GM12878 (cell line): ENCODE data around the gene S100B. TPM values are rescaled to one million over a fixed set of nuclear protein-coding genes. Genes with fewer than 3 reads are reported as not detected.

ENCODE experiments used
- CHD1 ChIP-seq: IDR thresholded peaks from 2 replicates; pipeline ENCODE4 v1.6.1; 2012; ENCODE audit warnings: low read depth, low read length, improper control_type of control experiment
- EZH2 ChIP-seq: IDR thresholded peaks from 2 replicates; pipeline ENCODE4 v1.6.1; 2012; ENCODE audit warnings: low read depth, mild to moderate bottlenecking, control low read depth, inconsistent platforms, low read length, borderline replicate concordance; ENCODE audit not compliant: control insufficient read depth
- GATAD2B ChIP-seq: fragments of 450-650 bp; conservative IDR thresholded peaks from 2 replicates; pipeline ENCODE4 v1.6.1; 2017; ENCODE audit warnings: low read depth, mild to moderate bottlenecking, moderate library complexity
- IRF4 ChIP-seq: IDR thresholded peaks from 2 replicates; pipeline ENCODE4 v1.6.1; 2011; ENCODE audit warnings: low read depth, low read length
- MXI1 ChIP-seq: fragments of 150-350 bp; IDR thresholded peaks from 2 replicates; pipeline ENCODE4 v1.6.1; 2011; ENCODE audit warnings: low read depth, mild to moderate bottlenecking, inconsistent platforms, low read length, improper control_type of control experiment
- NRF1 ChIP-seq: conservative IDR thresholded peaks from 2 replicates; pipeline ENCODE4 v1.6.1; 2011; ENCODE audit warnings: mild to moderate bottlenecking, low read depth, low read length, improper control_type of control experiment
- POLR2AphosphoS2 ChIP-seq: IDR thresholded peaks from 2 replicates; pipeline ENCODE4 v1.6.1; 2011; ENCODE audit warnings: low read depth, mild to moderate bottlenecking, low read length, improper control_type of control experiment, moderate library complexity
- POLR2AphosphoS5 ChIP-seq: IDR thresholded peaks from 2 replicates; pipeline ENCODE4 v1.6.1; 2011; ENCODE audit warnings: mild to moderate bottlenecking, low read length, inconsistent platforms
- RCOR1 ChIP-seq: conservative IDR thresholded peaks from 2 replicates; pipeline ENCODE4 v1.6.1; 2012; ENCODE audit warnings: low read depth, low read length, improper control_type of control experiment
- STAT1 ChIP-seq: fragments of 450-650 bp; conservative IDR thresholded peaks from 2 replicates; pipeline ENCODE4 v1.6.1; 2014; ENCODE audit warnings: antibody characterized with exemption, mild to moderate bottlenecking
- SUPT20H ChIP-seq: IDR thresholded peaks from 2 replicates; pipeline ENCODE4 v1.6.1; 2011; ENCODE audit warnings: low read depth, mild to moderate bottlenecking, low read length, moderate library complexity, borderline replicate concordance; ENCODE audit not compliant: control insufficient read depth
- ZNF217 ChIP-seq: fragments of 450-650 bp; IDR thresholded peaks from 2 replicates; pipeline ENCODE4 v1.6.1; 2017; ENCODE audit warnings: antibody characterized with exemption, mild to moderate bottlenecking
- ZZZ3 ChIP-seq: IDR thresholded peaks from 2 replicates; pipeline ENCODE4 v1.6.1; 2011; ENCODE audit warnings: low read depth; ENCODE audit not compliant: control insufficient read depth, insufficient read length
- polyA plus RNA-seq, 11 experiments: library from polyadenylated mRNA; depleted of rRNA in 4 of 11; unstranded in 6 of 11; stranded (reverse) in 5 of 11; fragments of >200 nt; fragmentation: Nextera tagmentation in 4 of 11; fragmentation: Illumina TruSeq in 1 of 11; extraction: Ambion mirVana in 4 of 11; extraction: Trizol in 1 of 11; gene quantifications; 1 replicate in 1 of 11; 2 replicates in 10 of 11; pipeline versions ENCODE4 v1.2.1 to v1.2.3, GENCODE V29; 2011 to 2016; ENCODE audit warnings: inconsistent platforms in 2 of 11, missing spikeins in 2 of 11, low read depth in 1 of 11
- total RNA-seq, 4 experiments: library from RNA; depleted of rRNA in 3 of 4; stranded (reverse); fragments of >200 nt in 3 of 4; fragmentation: Illumina TruSeq in 1 of 4; extraction: Trizol in 1 of 4; gene quantifications; 2 replicates each; pipeline versions ENCODE4 v1.2.1 to v1.2.3, GENCODE V29; 2013 to 2021
- TF ChIP-seq, protein P1 (sequence below): fragments of 450-650 bp; formaldehyde crosslinking; IDR thresholded peaks from 2 replicates; pipeline ENCODE4 v1.4.0; 2022; ENCODE audit warnings: mild to moderate bottlenecking, moderate library complexity
- TF ChIP-seq, protein P2 (sequence below): fragments of 450-650 bp; IDR thresholded peaks from 2 replicates; pipeline ENCODE4 v1.6.1; 2016; ENCODE audit warnings: mild to moderate bottlenecking
- TF ChIP-seq, protein P3 (sequence below): fragments of 450-650 bp; IDR thresholded peaks from 2 replicates; pipeline ENCODE4 v1.6.1; 2017; ENCODE audit warnings: mild to moderate bottlenecking, moderate library complexity
- TF ChIP-seq, protein P4 (sequence below): fragments of 450-650 bp; IDR thresholded peaks from 2 replicates; pipeline ENCODE4 v1.6.1; 2017; ENCODE audit warnings: antibody characterized with exemption, mild to moderate bottlenecking, moderate library complexity

Gene S100B
- total and polyA plus RNA-seq, 10 of the 15 experiments (the other 5 are each of a cell fraction or from before 2014, with no cell fraction given): 0.11 to 0.22 TPM; not detected in 8

DNA sequence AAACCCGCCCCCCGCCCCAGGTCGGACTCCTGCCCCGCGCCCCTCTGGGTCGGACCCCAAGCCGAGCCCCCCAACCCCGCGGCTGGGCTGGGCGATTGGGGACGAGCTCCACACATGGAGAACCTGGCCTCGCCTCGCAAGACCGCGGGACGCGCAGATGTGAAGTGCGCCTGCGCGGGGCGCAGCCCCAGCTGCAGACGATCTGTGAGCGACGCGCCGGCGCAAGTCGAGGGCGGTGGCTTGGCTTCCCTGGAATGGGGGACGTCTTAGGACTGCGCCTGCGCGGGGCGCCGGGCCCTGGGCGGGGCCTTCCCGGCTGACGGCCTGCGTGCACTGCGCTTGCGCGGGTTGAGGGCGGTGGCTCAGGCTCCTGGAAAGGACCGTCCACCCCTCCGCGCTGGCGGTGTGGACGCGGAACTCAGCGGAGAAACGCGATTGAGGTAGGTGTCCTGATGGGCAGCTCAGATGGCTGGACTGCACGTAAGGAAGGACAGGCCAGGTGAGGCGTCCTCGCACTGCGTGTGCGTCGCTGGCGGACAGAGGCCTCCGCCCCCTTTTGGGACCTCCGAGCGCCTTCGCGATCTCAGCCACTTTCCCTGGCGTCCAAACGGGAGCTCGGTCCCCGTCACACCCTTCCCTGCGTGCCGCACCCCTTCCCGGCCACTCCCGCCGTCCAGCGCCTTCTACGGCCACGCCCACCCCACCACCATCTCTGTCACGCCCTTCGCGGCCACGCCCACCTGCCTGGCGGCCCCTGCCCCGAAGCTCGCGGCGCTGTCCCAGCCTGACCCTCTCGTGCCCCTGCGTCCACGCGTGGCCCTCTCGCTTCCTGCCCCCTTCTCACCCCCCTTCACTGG is 30.7 kb upstream of the S100B start, which contains the start of gene PRMT2 (continued):
- TF ChIP-seq, protein P1, sequence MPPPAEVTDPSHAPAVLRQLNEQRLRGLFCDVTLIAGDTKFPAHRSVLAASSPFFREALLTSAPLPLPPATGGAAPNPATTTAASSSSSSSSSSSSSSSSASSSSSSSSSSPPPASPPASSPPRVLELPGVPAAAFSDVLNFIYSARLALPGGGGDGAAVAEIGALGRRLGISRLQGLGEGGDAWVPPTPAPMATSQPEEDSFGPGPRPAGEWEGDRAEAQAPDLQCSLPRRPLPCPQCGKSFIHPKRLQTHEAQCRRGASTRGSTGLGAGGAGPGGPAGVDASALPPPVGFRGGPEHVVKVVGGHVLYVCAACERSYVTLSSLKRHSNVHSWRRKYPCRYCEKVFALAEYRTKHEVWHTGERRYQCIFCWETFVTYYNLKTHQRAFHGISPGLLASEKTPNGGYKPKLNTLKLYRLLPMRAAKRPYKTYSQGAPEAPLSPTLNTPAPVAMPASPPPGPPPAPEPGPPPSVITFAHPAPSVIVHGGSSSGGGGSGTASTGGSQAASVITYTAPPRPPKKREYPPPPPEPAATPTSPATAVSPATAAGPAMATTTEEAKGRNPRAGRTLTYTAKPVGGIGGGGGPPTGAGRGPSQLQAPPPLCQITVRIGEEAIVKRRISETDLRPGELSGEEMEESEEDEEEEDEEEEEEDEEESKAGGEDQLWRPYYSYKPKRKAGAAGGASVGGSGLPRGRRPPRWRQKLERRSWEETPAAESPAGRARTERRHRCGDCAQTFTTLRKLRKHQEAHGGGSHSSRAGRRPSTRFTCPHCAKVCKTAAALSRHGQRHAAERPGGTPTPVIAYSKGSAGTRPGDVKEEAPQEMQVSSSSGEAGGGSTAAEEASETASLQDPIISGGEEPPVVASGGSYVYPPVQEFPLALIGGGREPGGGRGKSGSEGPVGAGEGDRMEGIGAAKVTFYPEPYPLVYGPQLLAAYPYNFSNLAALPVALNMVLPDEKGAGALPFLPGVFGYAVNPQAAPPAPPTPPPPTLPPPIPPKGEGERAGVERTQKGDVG (CRISPR knock-in tag): no peak
- peak; percentile 86; the same call in 1 of the 2 replicates for TF ChIP-seq GATAD2B
- no peak for TF ChIP-seq ZNF217
- no peak for TF ChIP-seq MXI1
- no peak for TF ChIP-seq SUPT20H
- TF ChIP-seq, protein P2, sequence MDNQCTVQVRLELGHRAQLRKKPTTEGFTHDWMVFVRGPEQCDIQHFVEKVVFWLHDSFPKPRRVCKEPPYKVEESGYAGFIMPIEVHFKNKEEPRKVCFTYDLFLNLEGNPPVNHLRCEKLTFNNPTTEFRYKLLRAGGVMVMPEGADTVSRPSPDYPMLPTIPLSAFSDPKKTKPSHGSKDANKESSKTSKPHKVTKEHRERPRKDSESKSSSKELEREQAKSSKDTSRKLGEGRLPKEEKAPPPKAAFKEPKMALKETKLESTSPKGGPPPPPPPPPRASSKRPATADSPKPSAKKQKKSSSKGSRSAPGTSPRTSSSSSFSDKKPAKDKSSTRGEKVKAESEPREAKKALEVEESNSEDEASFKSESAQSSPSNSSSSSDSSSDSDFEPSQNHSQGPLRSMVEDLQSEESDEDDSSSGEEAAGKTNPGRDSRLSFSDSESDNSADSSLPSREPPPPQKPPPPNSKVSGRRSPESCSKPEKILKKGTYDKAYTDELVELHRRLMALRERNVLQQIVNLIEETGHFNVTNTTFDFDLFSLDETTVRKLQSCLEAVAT: no peak; the same call in 1 of the 2 replicates
- TF ChIP-seq, protein P3, sequence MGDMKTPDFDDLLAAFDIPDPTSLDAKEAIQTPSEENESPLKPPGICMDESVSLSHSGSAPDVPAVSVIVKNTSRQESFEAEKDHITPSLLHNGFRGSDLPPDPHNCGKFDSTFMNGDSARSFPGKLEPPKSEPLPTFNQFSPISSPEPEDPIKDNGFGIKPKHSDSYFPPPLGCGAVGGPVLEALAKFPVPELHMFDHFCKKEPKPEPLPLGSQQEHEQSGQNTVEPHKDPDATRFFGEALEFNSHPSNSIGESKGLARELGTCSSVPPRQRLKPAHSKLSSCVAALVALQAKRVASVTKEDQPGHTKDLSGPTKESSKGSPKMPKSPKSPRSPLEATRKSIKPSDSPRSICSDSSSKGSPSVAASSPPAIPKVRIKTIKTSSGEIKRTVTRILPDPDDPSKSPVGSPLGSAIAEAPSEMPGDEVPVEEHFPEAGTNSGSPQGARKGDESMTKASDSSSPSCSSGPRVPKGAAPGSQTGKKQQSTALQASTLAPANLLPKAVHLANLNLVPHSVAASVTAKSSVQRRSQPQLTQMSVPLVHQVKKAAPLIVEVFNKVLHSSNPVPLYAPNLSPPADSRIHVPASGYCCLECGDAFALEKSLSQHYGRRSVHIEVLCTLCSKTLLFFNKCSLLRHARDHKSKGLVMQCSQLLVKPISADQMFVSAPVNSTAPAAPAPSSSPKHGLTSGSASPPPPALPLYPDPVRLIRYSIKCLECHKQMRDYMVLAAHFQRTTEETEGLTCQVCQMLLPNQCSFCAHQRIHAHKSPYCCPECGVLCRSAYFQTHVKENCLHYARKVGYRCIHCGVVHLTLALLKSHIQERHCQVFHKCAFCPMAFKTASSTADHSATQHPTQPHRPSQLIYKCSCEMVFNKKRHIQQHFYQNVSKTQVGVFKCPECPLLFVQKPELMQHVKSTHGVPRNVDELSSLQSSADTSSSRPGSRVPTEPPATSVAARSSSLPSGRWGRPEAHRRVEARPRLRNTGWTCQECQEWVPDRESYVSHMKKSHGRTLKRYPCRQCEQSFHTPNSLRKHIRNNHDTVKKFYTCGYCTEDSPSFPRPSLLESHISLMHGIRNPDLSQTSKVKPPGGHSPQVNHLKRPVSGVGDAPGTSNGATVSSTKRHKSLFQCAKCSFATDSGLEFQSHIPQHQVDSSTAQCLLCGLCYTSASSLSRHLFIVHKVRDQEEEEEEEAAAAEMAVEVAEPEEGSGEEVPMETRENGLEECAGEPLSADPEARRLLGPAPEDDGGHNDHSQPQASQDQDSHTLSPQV: no peak
- TF ChIP-seq STAT1: no peak
- no peak for TF ChIP-seq EZH2
- no peak for TF ChIP-seq RCOR1
- TF ChIP-seq, protein P4, sequence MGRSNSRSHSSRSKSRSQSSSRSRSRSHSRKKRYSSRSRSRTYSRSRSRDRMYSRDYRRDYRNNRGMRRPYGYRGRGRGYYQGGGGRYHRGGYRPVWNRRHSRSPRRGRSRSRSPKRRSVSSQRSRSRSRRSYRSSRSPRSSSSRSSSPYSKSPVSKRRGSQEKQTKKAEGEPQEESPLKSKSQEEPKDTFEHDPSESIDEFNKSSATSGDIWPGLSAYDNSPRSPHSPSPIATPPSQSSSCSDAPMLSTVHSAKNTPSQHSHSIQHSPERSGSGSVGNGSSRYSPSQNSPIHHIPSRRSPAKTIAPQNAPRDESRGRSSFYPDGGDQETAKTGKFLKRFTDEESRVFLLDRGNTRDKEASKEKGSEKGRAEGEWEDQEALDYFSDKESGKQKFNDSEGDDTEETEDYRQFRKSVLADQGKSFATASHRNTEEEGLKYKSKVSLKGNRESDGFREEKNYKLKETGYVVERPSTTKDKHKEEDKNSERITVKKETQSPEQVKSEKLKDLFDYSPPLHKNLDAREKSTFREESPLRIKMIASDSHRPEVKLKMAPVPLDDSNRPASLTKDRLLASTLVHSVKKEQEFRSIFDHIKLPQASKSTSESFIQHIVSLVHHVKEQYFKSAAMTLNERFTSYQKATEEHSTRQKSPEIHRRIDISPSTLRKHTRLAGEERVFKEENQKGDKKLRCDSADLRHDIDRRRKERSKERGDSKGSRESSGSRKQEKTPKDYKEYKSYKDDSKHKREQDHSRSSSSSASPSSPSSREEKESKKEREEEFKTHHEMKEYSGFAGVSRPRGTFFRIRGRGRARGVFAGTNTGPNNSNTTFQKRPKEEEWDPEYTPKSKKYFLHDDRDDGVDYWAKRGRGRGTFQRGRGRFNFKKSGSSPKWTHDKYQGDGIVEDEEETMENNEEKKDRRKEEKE: no peak
- TF ChIP-seq IRF4: no peak
- TF ChIP-seq POLR2AphosphoS5: peak; percentile 93
- peak; percentile 99 for TF ChIP-seq NRF1
- TF ChIP-seq POLR2AphosphoS2: peak; percentile 80
- TF ChIP-seq ZZZ3: no peak
- TF ChIP-seq CHD1: no peak
